GM18499 (cell line): ENCODE data around the gene TBPL1.
"Not testable (repeated sequence)": the region's sequence is repeated elsewhere in the genome, so short reads cannot be mapped to it uniquely, and the experiment has no call there.

ENCODE experiments used
- ATAC-seq: cut with Tn5 transposase; IDR thresholded peaks from one replicate; pipeline ENCODE4 v1.9.1; 2021; ENCODE audit warnings: moderate number of reproducible peaks; ENCODE audit not compliant: insufficient read depth, unreplicated experiment

Gene TBPL1

GRCh38 chr6:133952815-133953633 lies at the start of gene TBPL1:
Gene TBPL1 (plus strand): TSS chr6:133953224. CDS start chr6:133980126, 26,902 bp downstream.
- ATAC-seq = peak; percentile 86

- no peak for ATAC-seq
Measured at GRCh38 chr6:133903855-133904254, 49.2 kb upstream of the TBPL1 start.

- ATAC-seq = no peak
Measured at GRCh38 chr6:133906050-133906449, 47.0 kb upstream of the TBPL1 start.

- peak; percentile 56 for ATAC-seq
Measured at GRCh38 chr6:133916650-133917151, 36.3 kb upstream of the TBPL1 start.

GRCh38 chr6:133917781-133918180 lies 35.2 kb upstream of the TBPL1 start:
- ATAC-seq = no peak

GRCh38 chr6:133918208-133918930 lies 34.7 kb upstream of the TBPL1 start:
- ATAC-seq = no peak

- ATAC-seq = no peak
Measured at GRCh38 chr6:133919362-133919761, 33.7 kb upstream of the TBPL1 start.

GRCh38 chr6:133921249-133921859 lies 31.7 kb upstream of the TBPL1 start:
- ATAC-seq = no peak

- ATAC-seq = peak; percentile 81
Measured at GRCh38 chr6:133923938-133924593, 29.0 kb upstream of the TBPL1 start.

GRCh38 chr6:133931221-133931620 lies 21.8 kb upstream of the TBPL1 start:
- not testable (repeated sequence) for ATAC-seq

GRCh38 chr6:133936352-133936751 lies 16.7 kb upstream of the TBPL1 start:
- not testable (repeated sequence) for ATAC-seq

GRCh38 chr6:133937909-133938308 lies 15.1 kb upstream of the TBPL1 start:
- ATAC-seq = no peak

GRCh38 chr6:133938533-133938932 lies 14.5 kb upstream of the TBPL1 start:
- no peak for ATAC-seq

GRCh38 chr6:133939778-133940667 lies 13.0 kb upstream of the TBPL1 start:
- ATAC-seq = no peak

- ATAC-seq = no peak
Measured at GRCh38 chr6:133945158-133945557, 7.9 kb upstream of the TBPL1 start.

GRCh38 chr6:133947302-133947900 lies 5.6 kb upstream of the TBPL1 start:
- no peak for ATAC-seq

GRCh38 chr6:133948472-133948871 lies 4.6 kb upstream of the TBPL1 start:
- no peak for ATAC-seq

GRCh38 chr6:133951227-133951626 lies 1.8 kb upstream of the TBPL1 start:
- no peak for ATAC-seq
